ENCODE data around the gene ID1.
"Not testable (repeated sequence)": the region's sequence is repeated elsewhere in the genome, so short reads cannot be mapped to it uniquely, and the experiment has no call there.

Gene ID1

GRCh38 chr20:31608251-31608945, 3.3 kb downstream of the ID1 start:
- no peak overlapping the region for H3K4me3 ChIP-seq
- H3K9ac ChIP-seq (ENCODE audit: insufficient read length) = no peak overlapping the region
- no peak for DNase-seq (ENCODE audit: low read depth, low spot score)
- no peaks in the 10 kb centered on the region for H3K9me3 ChIP-seq (ENCODE audit: low read depth, low read length)
- TF ChIP-seq EZH2 (IDR thresholded peaks at IDR 0.05) = no peak
- peak; percentile 23; the same call in 1 of the 2 replicates for TF ChIP-seq POLR2AphosphoS5 (IDR thresholded peaks at IDR 0.05; ENCODE audit: borderline replicate concordance, low read depth, low read length)
- peaks cover 7% of the 10 kb centered on the region for H3K36me3 ChIP-seq (ENCODE audit: insufficient read depth, low read length)
- H3K27ac ChIP-seq = peak overlapping the region; percentile 30; the same call in 1 of the 2 replicates

- H3K36me3 ChIP-seq (ENCODE audit: insufficient read depth, low read length); H3K9ac ChIP-seq (ENCODE audit: insufficient read length); H3K27ac ChIP-seq; H3K9me3 ChIP-seq (ENCODE audit: low read depth, low read length); DNase-seq (ENCODE audit: low read depth, low spot score); H3K4me3 ChIP-seq: not testable (repeated sequence)
Observed at GRCh38 chr20:31612271-31612640, 7.2 kb downstream of the ID1 start.

GRCh38 chr20:31615416-31615815, 10.3 kb downstream of the ID1 start:
- no peak for DNase-seq (ENCODE audit: low read depth, low spot score)
- no peaks in the 10 kb centered on the region for H3K36me3 ChIP-seq (ENCODE audit: insufficient read depth, low read length)
- TF ChIP-seq FOXP2 (optimal IDR thresholded peaks at IDR 0.05; ENCODE audit: control extremely low read depth, extremely low read length, insufficient read depth) (no peak), POLR2AphosphoS5 (IDR thresholded peaks at IDR 0.05; ENCODE audit: borderline replicate concordance, low read depth, low read length) (no peak), EZH2 (IDR thresholded peaks at IDR 0.05) (no peak)
- H3K4me3 ChIP-seq = no peak overlapping the region
- H3K9ac ChIP-seq (ENCODE audit: insufficient read length) = no peak overlapping the region
- no peaks in the 10 kb centered on the region for H3K9me3 ChIP-seq (ENCODE audit: low read depth, low read length)
- H3K27ac ChIP-seq = no peak overlapping the region

GRCh38 chr20:31617432-31618104, 12.5 kb downstream of the ID1 start:
- H3K27ac ChIP-seq = no peak overlapping the region
- H3K9me3 ChIP-seq (ENCODE audit: low read depth, low read length) = no peaks in the 10 kb centered on the region
- H3K9ac ChIP-seq (ENCODE audit: insufficient read length) = no peak overlapping the region
- H3K36me3 ChIP-seq (ENCODE audit: insufficient read depth, low read length) = no peaks in the 10 kb centered on the region
- TF ChIP-seq FOXP2 (optimal IDR thresholded peaks at IDR 0.05; ENCODE audit: control extremely low read depth, extremely low read length, insufficient read depth) (no peak), EZH2 (IDR thresholded peaks at IDR 0.05) (no peak), POLR2AphosphoS5 (IDR thresholded peaks at IDR 0.05; ENCODE audit: borderline replicate concordance, low read depth, low read length) (no peak)
- no peak overlapping the region for H3K4me3 ChIP-seq
- DNase-seq (ENCODE audit: low read depth, low spot score) = no peak

- Histone ChIP-seq H3K9ac (ENCODE audit: insufficient read length) (no peak overlapping the region), H3K9me3 (ENCODE audit: low read depth, low read length) (no peaks in the 10 kb centered on the region), H3K4me3 (no peak overlapping the region), H3K36me3 (ENCODE audit: insufficient read depth, low read length) (no peaks in the 10 kb centered on the region), H3K27ac (no peak overlapping the region)
- DNase-seq (ENCODE audit: low read depth, low spot score) = no peak
- no peak for TF ChIP-seq EZH2 (IDR thresholded peaks at IDR 0.05)
- no peak for TF ChIP-seq FOXP2 (optimal IDR thresholded peaks at IDR 0.05; ENCODE audit: control extremely low read depth, extremely low read length, insufficient read depth)
Observed at GRCh38 chr20:31620246-31620645, 15.2 kb downstream of the ID1 start.

GRCh38 chr20:31623123-31623505, 18.0 kb downstream of the ID1 start:
- not testable (repeated sequence) for H3K36me3 ChIP-seq (ENCODE audit: insufficient read depth, low read length); H3K27ac ChIP-seq; H3K4me3 ChIP-seq; DNase-seq (ENCODE audit: low read depth, low spot score); H3K9me3 ChIP-seq (ENCODE audit: low read depth, low read length); H3K9ac ChIP-seq (ENCODE audit: insufficient read length)

GRCh38 chr20:31626534-31626933, 21.4 kb downstream of the ID1 start:
- H3K4me3 ChIP-seq; H3K9ac ChIP-seq (ENCODE audit: insufficient read length); H3K36me3 ChIP-seq (ENCODE audit: insufficient read depth, low read length); H3K9me3 ChIP-seq (ENCODE audit: low read depth, low read length); DNase-seq (ENCODE audit: low read depth, low spot score); H3K27ac ChIP-seq: not testable (repeated sequence)

- not testable (repeated sequence) for H3K27ac ChIP-seq; H3K36me3 ChIP-seq (ENCODE audit: insufficient read depth, low read length); H3K9ac ChIP-seq (ENCODE audit: insufficient read length); H3K9me3 ChIP-seq (ENCODE audit: low read depth, low read length); DNase-seq (ENCODE audit: low read depth, low spot score); H3K4me3 ChIP-seq
Observed at GRCh38 chr20:31628057-31628456, 23.0 kb downstream of the ID1 start.

- Histone ChIP-seq H3K9ac (ENCODE audit: insufficient read length) (no peak overlapping the region), H3K9me3 (ENCODE audit: low read depth, low read length) (no peaks in the 10 kb centered on the region), H3K4me3 (no peak overlapping the region), H3K27ac (no peak overlapping the region), H3K36me3 (ENCODE audit: insufficient read depth, low read length) (no peaks in the 10 kb centered on the region)
- TF ChIP-seq EZH2 (IDR thresholded peaks at IDR 0.05) (no peak), POLR2AphosphoS5 (IDR thresholded peaks at IDR 0.05; ENCODE audit: borderline replicate concordance, low read depth, low read length) (no peak), FOXP2 (optimal IDR thresholded peaks at IDR 0.05; ENCODE audit: control extremely low read depth, extremely low read length, insufficient read depth) (no peak)
- DNase-seq (ENCODE audit: low read depth, low spot score) = no peak
Observed at GRCh38 chr20:31630187-31630790, 25.2 kb downstream of the ID1 start.
